ENCODE results near the gene GPBAR1. TPM values are rescaled to one million over a fixed set of nuclear protein-coding genes. Genes with fewer than 3 reads are reported as not detected.

The GPBAR1 gene
- total and polyA plus RNA-seq, 9 of the 15 experiments (the other 6 are each of a cell fraction or from before 2014, with no cell fraction given): not detected

DNA sequence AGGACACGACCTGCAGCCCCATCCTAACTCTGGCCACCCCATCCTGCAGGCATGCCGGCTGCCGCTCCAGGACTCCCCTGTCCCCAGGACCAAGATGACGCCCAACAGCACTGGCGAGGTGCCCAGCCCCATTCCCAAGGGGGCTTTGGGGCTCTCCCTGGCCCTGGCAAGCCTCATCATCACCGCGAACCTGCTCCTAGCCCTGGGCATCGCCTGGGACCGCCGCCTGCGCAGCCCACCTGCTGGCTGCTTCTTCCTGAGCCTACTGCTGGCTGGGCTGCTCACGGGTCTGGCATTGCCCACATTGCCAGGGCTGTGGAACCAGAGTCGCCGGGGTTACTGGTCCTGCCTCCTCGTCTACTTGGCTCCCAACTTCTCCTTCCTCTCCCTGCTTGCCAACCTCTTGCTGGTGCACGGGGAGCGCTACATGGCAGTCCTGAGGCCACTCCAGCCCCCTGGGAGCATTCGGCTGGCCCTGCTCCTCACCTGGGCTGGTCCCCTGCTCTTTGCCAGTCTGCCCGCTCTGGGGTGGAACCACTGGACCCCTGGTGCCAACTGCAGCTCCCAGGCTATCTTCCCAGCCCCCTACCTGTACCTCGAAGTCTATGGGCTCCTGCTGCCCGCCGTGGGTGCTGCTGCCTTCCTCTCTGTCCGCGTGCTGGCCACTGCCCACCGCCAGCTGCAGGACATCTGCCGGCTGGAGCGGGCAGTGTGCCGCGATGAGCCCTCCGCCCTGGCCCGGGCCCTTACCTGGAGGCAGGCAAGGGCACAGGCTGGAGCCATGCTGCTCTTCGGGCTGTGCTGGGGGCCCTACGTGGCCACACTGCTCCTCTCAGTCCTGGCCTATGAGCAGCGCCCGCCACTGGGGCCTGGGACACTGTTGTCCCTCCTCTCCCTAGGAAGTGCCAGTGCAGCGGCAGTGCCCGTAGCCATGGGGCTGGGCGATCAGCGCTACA is 2.1 kb downstream of the GPBAR1 start:
- TF ChIP-seq, protein P1, sequence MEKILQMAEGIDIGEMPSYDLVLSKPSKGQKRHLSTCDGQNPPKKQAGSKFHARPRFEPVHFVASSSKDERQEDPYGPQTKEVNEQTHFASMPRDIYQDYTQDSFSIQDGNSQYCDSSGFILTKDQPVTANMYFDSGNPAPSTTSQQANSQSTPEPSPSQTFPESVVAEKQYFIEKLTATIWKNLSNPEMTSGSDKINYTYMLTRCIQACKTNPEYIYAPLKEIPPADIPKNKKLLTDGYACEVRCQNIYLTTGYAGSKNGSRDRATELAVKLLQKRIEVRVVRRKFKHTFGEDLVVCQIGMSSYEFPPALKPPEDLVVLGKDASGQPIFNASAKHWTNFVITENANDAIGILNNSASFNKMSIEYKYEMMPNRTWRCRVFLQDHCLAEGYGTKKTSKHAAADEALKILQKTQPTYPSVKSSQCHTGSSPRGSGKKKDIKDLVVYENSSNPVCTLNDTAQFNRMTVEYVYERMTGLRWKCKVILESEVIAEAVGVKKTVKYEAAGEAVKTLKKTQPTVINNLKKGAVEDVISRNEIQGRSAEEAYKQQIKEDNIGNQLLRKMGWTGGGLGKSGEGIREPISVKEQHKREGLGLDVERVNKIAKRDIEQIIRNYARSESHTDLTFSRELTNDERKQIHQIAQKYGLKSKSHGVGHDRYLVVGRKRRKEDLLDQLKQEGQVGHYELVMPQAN (IDR thresholded peaks at IDR 0.05; ENCODE audit: borderline replicate concordance): no peak
- TF ChIP-seq POLR2G (IDR thresholded peaks at IDR 0.05; ENCODE audit: low read depth, low read length) (peak; percentile 52), RBFOX2 (IDR thresholded peaks at IDR 0.05; ENCODE audit: low read depth, low read length) (peak; percentile 53)
- Histone ChIP-seq H3K4me3 (no peak overlapping the region), H4K20me1 (replicated peaks; ENCODE audit: control insufficient read depth, insufficient read depth, low read length) (no peaks in the 10 kb centered on the region), H3K9me1 (ENCODE audit: control insufficient read depth, insufficient read depth, low read length) (no peaks in the 10 kb centered on the region), H3K9ac (ENCODE audit: insufficient read depth in 1 of 2, low read depth in 2 of 2, low read length in 2 of 2) (no peak overlapping the region; a peak in 1 of 4 replicates), H3K4me1 (replicated peaks in 1 of 2; ENCODE audit: control insufficient read depth in 2 of 2, insufficient read depth in 2 of 2, low read length in 2 of 2) (peaks cover 0 to 13% of the 10 kb centered on the region in 2 experiments; a peak in 2 of 5 replicates), H3K4me2 (ENCODE audit: insufficient read depth, low read length) (no peak overlapping the region), H3K36me3 (ENCODE audit: control insufficient read depth, insufficient read depth, low read length) (peaks cover 39% of the 10 kb centered on the region; the same call in 1 of the 3 replicates), H3K79me2 (ENCODE audit: control insufficient read depth, insufficient read depth, low read length) (no peaks in the 10 kb centered on the region; the same call in 2 of the 3 replicates), H3K9me3 (replicated peaks; ENCODE audit: control insufficient read depth, insufficient read depth, low read depth, low read length) (no peaks in the 10 kb centered on the region), H2AFZ (ENCODE audit: low read depth, low read length) (no peak overlapping the region), H3K27me3 (ENCODE audit: control insufficient read depth in 2 of 2, insufficient read depth in 2 of 2, low read length in 2 of 2) (no peaks in the 10 kb centered on the region), H3K27ac (ENCODE audit: extremely low read depth, low read depth, low read length) (no peak overlapping the region)
- no peak for ATAC-seq
- DNase-seq (ENCODE audit: extremely low read depth in 1 of 4, low spot score in 3 of 4): no peak
- intact Hi-C loops (cut with micrococcal nuclease): no loop called here
- no peak for FAIRE-seq
- ChIA-PET CTCF (ENCODE audit: low intra/inter-chr PET ratio) (no interaction called here), POLR2A (interaction anchor here (1.3 kb wide), 1 partner anchor 11 kb away, joined by 3 read pairs; no protein-coding TSS in a partner anchor)
- in situ Hi-C loops (cut with MboI): no loop called here
- WGBS (ENCODE audit: insufficient coverage, low coverage, missing lambda C conversion rate): 88% methylated on average over 22 of the region's 39 CpGs
- no TSS peak for BruUV-seq (replicated peaks)

All from K562 (cell line).